Measurements from ENCODE around the gene TRNP1. TPM values are rescaled to one million over a fixed set of nuclear protein-coding genes. Genes with fewer than 3 reads are reported as not detected.

The TRNP1 gene
- total RNA-seq, 1 donor from 2014 or later: 15.3 TPM

DNA sequence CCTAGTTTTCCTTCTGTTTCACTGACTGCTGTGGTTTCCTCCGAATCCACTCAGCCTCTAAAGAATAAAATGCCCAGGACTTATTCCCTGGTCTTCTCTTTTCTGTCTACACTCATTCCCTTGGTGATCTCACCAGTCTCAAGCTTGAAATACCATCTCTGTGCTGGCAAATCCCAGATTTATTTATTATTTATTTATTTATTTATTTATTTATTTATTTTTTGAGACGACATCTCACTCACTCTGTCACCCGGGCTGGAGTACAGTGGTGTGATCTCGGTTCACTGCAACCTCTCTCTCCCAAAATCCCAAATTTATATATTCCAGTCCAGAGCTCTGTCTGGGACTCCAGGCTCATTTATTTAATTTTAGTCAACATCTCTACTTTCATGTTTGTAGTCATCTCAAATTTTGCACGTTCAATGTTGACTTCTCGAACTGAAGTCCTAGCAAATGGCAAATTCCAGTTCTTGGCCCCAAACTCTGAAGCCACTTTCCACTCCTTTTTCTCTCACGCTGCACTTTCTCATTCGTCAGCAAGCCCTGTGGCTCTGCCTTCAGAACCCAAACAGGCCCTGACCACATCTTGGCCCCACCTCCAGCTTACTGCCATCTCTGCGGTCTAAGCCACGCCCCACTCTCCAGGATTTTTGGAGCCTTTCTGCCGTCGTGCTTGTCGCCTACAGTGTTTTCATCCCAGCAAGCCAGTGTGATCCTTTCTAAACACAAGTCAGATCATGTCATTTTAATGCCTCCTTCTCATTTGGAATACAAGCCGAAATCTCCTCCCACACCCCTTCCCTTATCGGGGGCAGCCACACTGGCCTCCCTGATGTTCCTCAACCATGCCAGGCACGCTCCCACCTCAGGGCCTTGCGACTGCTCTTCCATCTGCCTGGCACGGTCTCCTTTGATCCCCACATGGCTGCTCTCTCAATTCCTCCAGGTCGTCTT is 33.4 kb downstream of the TRNP1 start:
- no peaks in the 10 kb centered on the region for H3K36me3 ChIP-seq
- DNase-seq: peak; percentile 79
- peaks cover 27% of the 10 kb centered on the region for H3K4me1 ChIP-seq
- no peak for TF ChIP-seq CTCF (IDR thresholded peaks at IDR 0.05)
- peak; percentile 68 to 74 for ATAC-seq
- peak overlapping the region; percentile 28 for H3K27ac ChIP-seq
- no peaks in the 10 kb centered on the region for H3K9me3 ChIP-seq
- intact Hi-C loops (cut with DNase I): no loop called here
- H3K4me3 ChIP-seq: no peak overlapping the region
- H3K27me3 ChIP-seq (ENCODE audit: low read depth): no peaks in the 10 kb centered on the region

GRCh38 chr1:27027575-27028250 is 34.2 kb downstream of the TRNP1 start:
- intact Hi-C loops (cut with DNase I): no loop called here
- no peak overlapping the region for H3K4me3 ChIP-seq
- ATAC-seq: peak; percentile 2 to 27

GRCh38 chr1:27029517-27029916 is 36.0 kb downstream of the TRNP1 start:
- intact Hi-C loops (cut with DNase I): no loop called here
- Histone ChIP-seq H3K27me3 (ENCODE audit: low read depth) (no peaks in the 10 kb centered on the region), H3K4me1 (peaks cover 33% of the 10 kb centered on the region), H3K27ac (no peak overlapping the region), H3K9me3 (no peaks in the 10 kb centered on the region), H3K36me3 (no peaks in the 10 kb centered on the region), H3K4me3 (no peak overlapping the region)
- TF ChIP-seq CTCF (IDR thresholded peaks at IDR 0.05): no peak
- no peak for ATAC-seq
- no peak for DNase-seq

More at GRCh38 chr1:27027575-27028250, 34.2 kb downstream of the TRNP1 start:
- no peak for DNase-seq
- Histone ChIP-seq H3K4me1 (peaks cover 33% of the 10 kb centered on the region), H3K27me3 (ENCODE audit: low read depth) (no peaks in the 10 kb centered on the region), H3K9me3 (no peaks in the 10 kb centered on the region), H3K27ac (peak overlapping the region; percentile 28), H3K36me3 (no peaks in the 10 kb centered on the region)
- no peak for TF ChIP-seq CTCF (IDR thresholded peaks at IDR 0.05)

- Histone ChIP-seq H3K27me3 (ENCODE audit: low read depth) (no peaks in the 10 kb centered on the region), H3K9me3 (no peaks in the 10 kb centered on the region), H3K27ac (peak overlapping the region; percentile 82), H3K4me3 (peak overlapping the region; percentile 48), H3K4me1 (peaks cover 33% of the 10 kb centered on the region), H3K36me3 (no peaks in the 10 kb centered on the region)
- TF ChIP-seq CTCF (IDR thresholded peaks at IDR 0.05): no peak
- peak; percentile 86 to 90 for ATAC-seq
- intact Hi-C loops (cut with DNase I): no loop called here
- peak; percentile 87 for DNase-seq
Observed at GRCh38 chr1:27031235-27032118, 38.0 kb downstream of the TRNP1 start.

DNA sequence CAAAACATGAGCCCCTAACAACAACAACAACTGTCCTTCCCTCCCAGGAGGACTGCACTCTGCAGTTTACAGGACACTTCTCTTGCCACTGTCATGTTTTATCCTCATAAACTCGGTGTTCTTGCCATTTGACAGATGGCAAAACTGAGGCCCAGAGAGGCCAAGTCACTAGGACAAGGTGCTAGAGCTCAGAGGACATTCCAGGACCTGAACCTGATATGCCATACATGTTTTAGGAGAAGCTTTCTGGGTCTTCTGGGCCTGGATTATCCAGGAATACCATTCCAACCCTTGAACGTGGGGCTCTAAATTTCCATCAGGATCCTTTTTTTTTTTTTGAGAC is 38.6 kb downstream of the TRNP1 start:
- Histone ChIP-seq H3K4me3 (peak overlapping the region; percentile 48), H3K27ac (peak overlapping the region; percentile 82), H3K9me3 (no peaks in the 10 kb centered on the region), H3K36me3 (no peaks in the 10 kb centered on the region), H3K4me1 (peaks cover 33% of the 10 kb centered on the region), H3K27me3 (ENCODE audit: low read depth) (no peaks in the 10 kb centered on the region)
- ATAC-seq (no peak), DNase-seq (no peak)
- intact Hi-C loops (cut with DNase I): no loop called here
- no peak for TF ChIP-seq CTCF (IDR thresholded peaks at IDR 0.05)
